Panc1 (cell line): ENCODE measurements around the gene OPN3. TPM values are rescaled to one million over a fixed set of nuclear protein-coding genes. Genes with fewer than 3 reads are reported as not detected.

Experiments
- ATAC-seq: fragments of 200-7000 bp; cut with Tn5 transposase; 2 replicates; pipeline ENCODE4 v1.9.1; 2020; ENCODE audit warnings: mild to moderate bottlenecking, moderate library complexity
- BruUV-seq: library from RNA; stranded (reverse); fragments of 400-500 nt; replicated peaks from 2 replicates; lab custom pipeline; 2021; lab: Mats Ljungman, UMichigan
- CTCF ChIA-PET: fragments of 300-600 bp; sonication (Branson Sonifier 250); formaldehyde crosslinking; loops from one replicate; lab custom pipeline; 2022; ENCODE audit warnings: antibody characterized with exemption; lab: Charles Lee
- POLR2A ChIA-PET: fragments of 300-600 bp; sonication (Branson Sonifier 250); formaldehyde crosslinking; loops from one replicate; lab custom pipeline; 2022; ENCODE audit warnings: antibody characterized with exemption; lab: Charles Lee
- DNase-seq: peaks from one replicate; pipeline ENCODE4 v3.0.0-alpha.2; 2010; ENCODE audit warnings: low read depth, low spot score
- H3K27ac ChIP-seq: 2 replicates; pipeline ENCODE4 v1.5.1; 2011; ENCODE audit warnings: mild to moderate bottlenecking, low read length, inconsistent platforms
- H3K27me3 ChIP-seq: fragments of 200-500 bp; sonication (Bioruptor generic); 2 replicates; pipeline ENCODE4 v1.6.0; 2014; ENCODE audit warnings: low read length, inconsistent platforms; ENCODE audit not compliant: control insufficient read depth, insufficient read depth
- H3K36me3 ChIP-seq: fragments of 200-500 bp; sonication (Bioruptor generic); 2 replicates; pipeline ENCODE4 v1.5.1; 2014; ENCODE audit warnings: inconsistent platforms, mild to moderate bottlenecking, low read length, moderate library complexity; ENCODE audit not compliant: control insufficient read depth, insufficient read depth
- H3K4me1 ChIP-seq: 2 replicates; pipeline ENCODE4 v1.5.1; 2011; ENCODE audit warnings: inconsistent platforms, mild to moderate bottlenecking, low read length, moderate library complexity; ENCODE audit not compliant: control insufficient read depth, insufficient read depth
- H3K4me3 ChIP-seq, 2 experiments: 2 replicates each; pipeline ENCODE4 v1.5.1; 2011 to 2012; ENCODE audit warnings: low read depth in 2 of 2, low read length in 2 of 2, mild to moderate bottlenecking in 2 of 2, inconsistent platforms in 1 of 2, moderate library complexity in 1 of 2
- H3K9me3 ChIP-seq: fragments of 200-500 bp; sonication (Bioruptor generic); 2 replicates; pipeline ENCODE4 v1.5.1; 2014; ENCODE audit warnings: low read depth, mild to moderate bottlenecking, inconsistent platforms, low read length, moderate library complexity; ENCODE audit not compliant: control insufficient read depth, insufficient read depth
- POLR2AphosphoS5 ChIP-seq: IDR thresholded peaks from 2 replicates; pipeline ENCODE4 v1.6.1; 2012; ENCODE audit warnings: mild to moderate bottlenecking, low read depth, low read length, moderate library complexity
- REST ChIP-seq, 2 experiments: IDR thresholded peaks; 2 replicates each; pipeline ENCODE4 v1.6.1; 2011 to 2012; ENCODE audit warnings: low read depth in 2 of 2, control low read depth in 1 of 2, low read length in 1 of 2, mild to moderate bottlenecking in 1 of 2, moderate library complexity in 1 of 2; ENCODE audit not compliant: insufficient read depth in 1 of 2
- SIN3A ChIP-seq: IDR thresholded peaks from 2 replicates; pipeline ENCODE4 v1.6.1; 2012; ENCODE audit warnings: low read depth, mild to moderate bottlenecking, low read length, moderate library complexity, borderline replicate concordance; ENCODE audit not compliant: insufficient read depth
- TCF7L2 ChIP-seq: IDR thresholded peaks from 2 replicates; pipeline ENCODE4 v1.6.1; 2011; ENCODE audit warnings: mild to moderate bottlenecking, low read depth, low read length, inconsistent platforms
- in situ Hi-C: cut with HindIII; loops from 2 replicates; pipeline ENCODE4 v1.10.0; 2016; ENCODE audit warnings: low sequenced_read_pairs, low pct_unique_long_range_greater_than_20kb
- intact Hi-C: fragments of 100-400 bp; cut with micrococcal nuclease; formaldehyde crosslinking; loops from one replicate; pipeline ENCODE4 v1.10.0; 2022; ENCODE audit not compliant: unreplicated experiment
- total RNA-seq: library from RNA; stranded (reverse); gene quantifications from one replicate; pipeline ENCODE4 v1.2.1, GENCODE V29; 2021; ENCODE audit not compliant: unreplicated experiment
- TF ChIP-seq, protein P1 (sequence below): fragments of 450-650 bp; IDR thresholded peaks from 2 replicates; pipeline ENCODE4 v1.5.1; 2017; ENCODE audit warnings: mild to moderate bottlenecking

Gene OPN3
- total RNA-seq, 1 experiment from 2014 or later: 34.0 TPM

DNA sequence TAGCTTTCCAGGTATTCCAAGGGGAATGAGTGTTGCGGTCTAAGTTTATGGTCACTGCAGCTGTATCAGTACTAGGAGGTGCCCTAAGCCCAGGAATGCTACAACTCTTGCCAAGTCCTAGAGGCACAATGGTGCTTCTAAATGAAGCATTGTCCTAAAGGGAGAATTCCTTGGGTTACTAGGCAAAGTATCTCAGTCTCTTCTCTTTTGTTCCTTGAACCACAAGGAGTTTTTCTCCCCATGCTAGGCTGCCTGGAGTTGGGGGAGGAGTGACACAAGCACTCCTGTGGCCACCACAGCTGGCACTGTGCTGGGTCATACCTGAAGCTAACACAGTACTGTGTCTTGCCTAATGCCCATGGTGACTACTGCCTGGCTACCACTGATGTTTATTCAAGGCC is 57.2 kb downstream of the OPN3 start:
- no peak overlapping the region for H3K4me3 ChIP-seq
- TF ChIP-seq REST (IDR thresholded peaks at IDR 0.05; ENCODE audit: insufficient read depth in 1 of 2, low read depth in 2 of 2, low read length in 1 of 2): no peak
- TF ChIP-seq TCF7L2: no peak
- no peak for TF ChIP-seq POLR2AphosphoS5
- TF ChIP-seq, protein P1, sequence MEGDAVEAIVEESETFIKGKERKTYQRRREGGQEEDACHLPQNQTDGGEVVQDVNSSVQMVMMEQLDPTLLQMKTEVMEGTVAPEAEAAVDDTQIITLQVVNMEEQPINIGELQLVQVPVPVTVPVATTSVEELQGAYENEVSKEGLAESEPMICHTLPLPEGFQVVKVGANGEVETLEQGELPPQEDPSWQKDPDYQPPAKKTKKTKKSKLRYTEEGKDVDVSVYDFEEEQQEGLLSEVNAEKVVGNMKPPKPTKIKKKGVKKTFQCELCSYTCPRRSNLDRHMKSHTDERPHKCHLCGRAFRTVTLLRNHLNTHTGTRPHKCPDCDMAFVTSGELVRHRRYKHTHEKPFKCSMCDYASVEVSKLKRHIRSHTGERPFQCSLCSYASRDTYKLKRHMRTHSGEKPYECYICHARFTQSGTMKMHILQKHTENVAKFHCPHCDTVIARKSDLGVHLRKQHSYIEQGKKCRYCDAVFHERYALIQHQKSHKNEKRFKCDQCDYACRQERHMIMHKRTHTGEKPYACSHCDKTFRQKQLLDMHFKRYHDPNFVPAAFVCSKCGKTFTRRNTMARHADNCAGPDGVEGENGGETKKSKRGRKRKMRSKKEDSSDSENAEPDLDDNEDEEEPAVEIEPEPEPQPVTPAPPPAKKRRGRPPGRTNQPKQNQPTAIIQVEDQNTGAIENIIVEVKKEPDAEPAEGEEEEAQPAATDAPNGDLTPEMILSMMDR: no peak
- no peak for TF ChIP-seq SIN3A
- no peaks in the 10 kb centered on the region for H3K36me3 ChIP-seq
- intact Hi-C loops (no loop called here), in situ Hi-C loops (no loop called here)
- ChIA-PET CTCF (no interaction called here), POLR2A (no interaction called here)
- DNase-seq (no peak), ATAC-seq (no peak)
- no TSS peak for BruUV-seq
- H3K27me3 ChIP-seq: no peaks in the 10 kb centered on the region
- no peaks in the 10 kb centered on the region for H3K4me1 ChIP-seq
- H3K9me3 ChIP-seq: no peaks in the 10 kb centered on the region
- no peak overlapping the region; the same call in 1 of the 2 replicates for H3K27ac ChIP-seq

- H3K4me1 ChIP-seq: no peaks in the 10 kb centered on the region
- H3K9me3 ChIP-seq: no peaks in the 10 kb centered on the region
- POLR2A ChIA-PET: no interaction called here
- no peak overlapping the region for H3K27ac ChIP-seq
- no peaks in the 10 kb centered on the region for H3K27me3 ChIP-seq
- H3K4me3 ChIP-seq: no peak overlapping the region
- in situ Hi-C loops: no loop called here
- no peak for DNase-seq
- no peak for TF ChIP-seq SIN3A
- no peak for TF ChIP-seq REST (IDR thresholded peaks at IDR 0.05; ENCODE audit: insufficient read depth in 1 of 2, low read depth in 2 of 2, low read length in 1 of 2)
- no peak for TF ChIP-seq POLR2AphosphoS5
- TF ChIP-seq TCF7L2: no peak
- TF ChIP-seq, protein P1: no peak
- no peak for ATAC-seq
- intact Hi-C loops: no loop called here
- H3K36me3 ChIP-seq: no peaks in the 10 kb centered on the region
- BruUV-seq: no TSS peak
- CTCF ChIA-PET: no interaction called here
These were observed 60.7 kb downstream of the OPN3 start for GRCh38 chr1:241579434-241579833.
